ENCODE measurements around the gene KRTAP10-6.
"Not testable (repeated sequence)": the region's sequence is repeated elsewhere in the genome, so short reads cannot be mapped to it uniquely, and the experiment has no call there.

KRTAP10-6 gene, protein sequence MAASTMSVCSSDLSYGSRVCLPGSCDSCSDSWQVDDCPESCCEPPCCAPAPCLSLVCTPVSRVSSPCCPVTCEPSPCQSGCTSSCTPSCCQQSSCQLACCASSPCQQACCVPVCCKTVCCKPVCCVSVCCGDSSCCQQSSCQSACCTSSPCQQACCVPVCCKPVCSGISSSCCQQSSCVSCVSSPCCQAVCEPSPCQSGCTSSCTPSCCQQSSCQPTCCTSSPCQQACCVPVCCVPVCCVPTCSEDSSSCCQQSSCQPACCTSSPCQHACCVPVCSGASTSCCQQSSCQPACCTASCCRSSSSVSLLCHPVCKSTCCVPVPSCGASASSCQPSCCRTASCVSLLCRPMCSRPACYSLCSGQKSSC

DNA sequence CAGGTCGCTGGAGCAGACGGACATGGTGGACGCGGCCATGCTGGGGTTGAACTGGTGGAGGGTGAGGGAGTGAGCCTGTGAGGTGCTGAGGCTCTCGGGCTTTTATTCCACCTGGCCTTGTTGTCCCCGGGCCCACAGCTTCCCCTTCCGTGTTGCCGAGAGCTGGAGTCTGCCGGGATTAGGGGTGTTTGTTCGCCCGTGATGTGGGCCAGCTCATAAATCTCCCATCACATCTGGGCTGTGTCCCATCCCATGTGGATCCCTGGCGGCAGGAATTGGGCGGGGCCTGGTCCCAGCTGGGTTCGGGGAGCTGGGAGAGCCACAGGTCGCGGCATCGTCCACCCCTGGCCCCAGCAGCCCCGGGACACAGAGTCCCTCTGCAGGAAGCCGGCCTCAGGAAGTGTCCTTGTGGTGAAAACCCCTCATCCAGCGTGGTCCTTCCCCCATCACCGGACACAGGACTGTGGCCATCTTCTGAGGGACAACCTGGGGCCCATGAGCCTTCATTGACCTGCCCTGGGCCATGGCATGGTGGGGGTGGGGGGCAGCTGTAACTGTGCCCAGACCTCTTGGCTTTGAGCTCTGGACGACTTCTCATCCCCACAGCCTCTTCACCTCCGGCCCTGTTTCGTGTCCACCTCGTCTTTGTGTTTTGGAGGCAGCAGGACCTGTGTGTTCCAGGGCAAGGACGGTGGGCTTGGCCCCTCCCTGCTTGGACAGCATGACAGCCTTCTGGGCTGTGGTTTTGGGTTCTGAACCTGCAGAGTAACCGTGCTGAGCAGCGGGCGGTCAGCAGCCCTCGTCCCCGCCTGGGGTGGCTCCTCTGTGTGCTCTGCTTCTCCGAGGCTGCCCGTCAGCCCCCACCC is at the start of gene KRTAP10-6:
TSS of gene KRTAP10-6 (minus strand) at position 60 of the 866 bp plus-strand sequence. CDS start at position 39, 21 bp downstream.
- DNase-seq (ENCODE audit: low read depth): no peak
- TF ChIP-seq POLR2A (IDR thresholded peaks at IDR 0.05; ENCODE audit: extremely low read depth, insufficient read length) (no peak), MYC (IDR thresholded peaks at IDR 0.05; ENCODE audit: low read depth, low read length) (no peak)
- TF ChIP-seq, protein P1, sequence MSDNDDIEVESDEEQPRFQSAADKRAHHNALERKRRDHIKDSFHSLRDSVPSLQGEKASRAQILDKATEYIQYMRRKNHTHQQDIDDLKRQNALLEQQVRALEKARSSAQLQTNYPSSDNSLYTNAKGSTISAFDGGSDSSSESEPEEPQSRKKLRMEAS (IDR thresholded peaks at IDR 0.05; ENCODE audit: low read depth, low read length): no peak
- TF ChIP-seq, protein P2, sequence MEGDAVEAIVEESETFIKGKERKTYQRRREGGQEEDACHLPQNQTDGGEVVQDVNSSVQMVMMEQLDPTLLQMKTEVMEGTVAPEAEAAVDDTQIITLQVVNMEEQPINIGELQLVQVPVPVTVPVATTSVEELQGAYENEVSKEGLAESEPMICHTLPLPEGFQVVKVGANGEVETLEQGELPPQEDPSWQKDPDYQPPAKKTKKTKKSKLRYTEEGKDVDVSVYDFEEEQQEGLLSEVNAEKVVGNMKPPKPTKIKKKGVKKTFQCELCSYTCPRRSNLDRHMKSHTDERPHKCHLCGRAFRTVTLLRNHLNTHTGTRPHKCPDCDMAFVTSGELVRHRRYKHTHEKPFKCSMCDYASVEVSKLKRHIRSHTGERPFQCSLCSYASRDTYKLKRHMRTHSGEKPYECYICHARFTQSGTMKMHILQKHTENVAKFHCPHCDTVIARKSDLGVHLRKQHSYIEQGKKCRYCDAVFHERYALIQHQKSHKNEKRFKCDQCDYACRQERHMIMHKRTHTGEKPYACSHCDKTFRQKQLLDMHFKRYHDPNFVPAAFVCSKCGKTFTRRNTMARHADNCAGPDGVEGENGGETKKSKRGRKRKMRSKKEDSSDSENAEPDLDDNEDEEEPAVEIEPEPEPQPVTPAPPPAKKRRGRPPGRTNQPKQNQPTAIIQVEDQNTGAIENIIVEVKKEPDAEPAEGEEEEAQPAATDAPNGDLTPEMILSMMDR (IDR thresholded peaks at IDR 0.05; ENCODE audit: low read depth, low read length): no peak
- H3K4me3 ChIP-seq (ENCODE audit: low read depth, low read length): no peak within 1 kb of the TSS

DNA sequence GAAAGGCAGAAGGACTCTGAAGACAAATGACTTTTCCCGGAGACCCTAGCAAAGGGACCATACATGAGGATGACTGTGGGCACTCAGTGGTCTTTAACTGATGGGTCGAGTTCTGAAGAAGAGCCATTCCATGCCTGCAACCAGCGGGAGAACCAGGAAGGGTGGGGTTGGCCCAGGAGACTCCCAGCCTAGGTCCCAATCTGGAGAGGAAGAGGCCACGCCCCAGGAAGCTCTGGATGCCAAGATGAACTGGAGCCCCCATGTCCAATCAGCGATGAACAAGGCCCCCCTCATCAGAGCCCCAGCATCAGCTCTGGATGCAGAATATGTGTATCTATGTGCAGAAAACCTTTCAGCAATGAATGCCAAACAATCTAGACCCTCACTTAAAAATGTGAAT is 48.5 kb upstream of the KRTAP10-6 start:
- DNase-seq (ENCODE audit: low read depth): no peak
- TF ChIP-seq MYC (IDR thresholded peaks at IDR 0.05; ENCODE audit: low read depth, low read length) (no peak), POLR2A (IDR thresholded peaks at IDR 0.05; ENCODE audit: extremely low read depth, insufficient read length) (no peak)
- TF ChIP-seq, protein P1 (IDR thresholded peaks at IDR 0.05; ENCODE audit: low read depth, low read length): no peak
- TF ChIP-seq, protein P2 (IDR thresholded peaks at IDR 0.05; ENCODE audit: low read depth, low read length): no peak
- H3K4me3 ChIP-seq (ENCODE audit: low read depth, low read length): no peak overlapping the region

DNA sequence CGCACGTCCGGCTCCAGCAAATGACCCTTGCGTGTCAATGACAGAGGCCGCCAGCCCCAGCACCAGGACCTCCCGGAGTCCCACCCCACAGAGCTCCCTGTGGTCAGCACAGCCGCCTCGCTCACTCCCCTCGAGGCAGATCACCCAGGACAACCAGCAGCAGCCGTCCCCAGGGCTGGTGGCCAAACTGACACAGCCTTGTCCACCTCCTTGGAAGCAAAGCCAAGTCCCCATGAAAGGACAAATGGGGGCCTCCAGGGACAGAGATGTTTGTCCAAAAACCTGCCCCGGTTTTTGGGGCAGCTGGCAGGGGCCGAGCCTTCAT is 47.0 kb upstream of the KRTAP10-6 start:
- DNase-seq (ENCODE audit: low read depth): no peak
- no peak overlapping the region for H3K4me3 ChIP-seq (ENCODE audit: low read depth, low read length)
- TF ChIP-seq, protein P2 (IDR thresholded peaks at IDR 0.05; ENCODE audit: low read depth, low read length): no peak
- no peak for TF ChIP-seq MYC (IDR thresholded peaks at IDR 0.05; ENCODE audit: low read depth, low read length)
- TF ChIP-seq, protein P1 (IDR thresholded peaks at IDR 0.05; ENCODE audit: low read depth, low read length): no peak
- no peak for TF ChIP-seq POLR2A (IDR thresholded peaks at IDR 0.05; ENCODE audit: extremely low read depth, insufficient read length)

DNA sequence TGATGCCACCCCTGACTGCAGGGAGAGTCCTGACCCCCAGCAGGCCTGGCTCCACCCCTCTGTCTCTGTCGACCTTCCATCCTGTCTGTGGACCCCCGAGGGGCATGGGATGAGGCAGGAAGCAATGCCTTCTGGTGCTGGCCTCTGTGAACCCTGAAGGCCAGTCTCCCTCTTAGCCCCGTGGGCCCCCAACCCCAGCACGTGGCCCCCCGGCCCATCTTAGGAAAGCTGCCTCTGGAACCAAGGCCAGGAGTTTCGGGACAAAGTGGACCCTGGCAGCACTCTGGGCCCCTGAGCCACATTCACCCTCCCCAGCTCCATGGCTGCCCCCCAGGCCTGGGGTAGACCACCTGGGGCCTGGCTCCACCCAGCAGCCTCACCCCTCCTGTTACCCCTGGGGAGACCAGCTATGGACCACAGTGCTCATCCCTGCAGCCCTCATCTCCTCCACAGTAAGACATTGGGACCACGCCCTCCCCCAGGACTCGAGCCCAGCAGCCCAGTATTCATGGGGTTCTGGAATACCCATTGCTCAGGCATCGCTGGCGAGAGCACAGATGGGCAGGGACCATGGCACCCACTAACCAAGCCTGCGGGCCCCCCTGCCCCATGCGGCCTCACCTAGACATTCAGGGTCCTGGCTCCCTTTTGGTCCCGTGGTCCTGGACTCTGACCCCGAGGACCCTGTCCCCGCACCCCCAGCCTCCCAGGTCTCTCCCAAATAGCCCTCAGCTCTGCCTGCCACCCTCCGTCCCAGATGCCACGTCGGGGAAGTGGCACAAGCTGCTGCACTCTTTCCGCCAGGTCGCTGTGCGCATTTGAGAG is 46.4 kb upstream of the KRTAP10-6 start:
- H3K4me3 ChIP-seq (ENCODE audit: low read depth, low read length); DNase-seq (ENCODE audit: low read depth): not testable (repeated sequence)

DNA sequence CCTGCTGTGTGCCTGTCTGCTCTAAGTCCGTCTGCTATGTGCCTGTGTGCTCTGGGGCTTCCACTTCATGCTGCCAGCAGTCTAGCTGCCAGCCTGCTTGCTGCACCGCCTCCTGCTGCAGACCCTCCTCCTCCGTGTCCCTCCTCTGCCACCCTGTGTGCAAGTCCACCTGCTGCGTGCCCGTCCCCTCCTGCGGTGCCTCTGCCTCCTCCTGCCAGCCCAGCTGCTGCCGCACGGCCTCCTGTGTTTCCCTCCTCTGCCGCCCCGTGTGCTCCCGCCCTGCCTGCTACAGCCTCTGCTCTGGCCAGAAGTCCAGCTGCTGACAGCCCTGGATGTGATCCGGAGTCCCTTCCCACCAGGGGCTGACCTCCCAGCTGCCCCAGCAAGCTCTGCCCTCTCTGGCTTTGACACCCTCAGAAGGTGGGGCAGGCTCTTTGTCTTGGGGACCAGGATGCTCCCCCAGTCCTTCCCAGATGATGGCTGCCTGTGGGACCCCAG is 45.6 kb upstream of the KRTAP10-6 start:
- not testable (repeated sequence) for H3K4me3 ChIP-seq (ENCODE audit: low read depth, low read length); DNase-seq (ENCODE audit: low read depth)

DNA sequence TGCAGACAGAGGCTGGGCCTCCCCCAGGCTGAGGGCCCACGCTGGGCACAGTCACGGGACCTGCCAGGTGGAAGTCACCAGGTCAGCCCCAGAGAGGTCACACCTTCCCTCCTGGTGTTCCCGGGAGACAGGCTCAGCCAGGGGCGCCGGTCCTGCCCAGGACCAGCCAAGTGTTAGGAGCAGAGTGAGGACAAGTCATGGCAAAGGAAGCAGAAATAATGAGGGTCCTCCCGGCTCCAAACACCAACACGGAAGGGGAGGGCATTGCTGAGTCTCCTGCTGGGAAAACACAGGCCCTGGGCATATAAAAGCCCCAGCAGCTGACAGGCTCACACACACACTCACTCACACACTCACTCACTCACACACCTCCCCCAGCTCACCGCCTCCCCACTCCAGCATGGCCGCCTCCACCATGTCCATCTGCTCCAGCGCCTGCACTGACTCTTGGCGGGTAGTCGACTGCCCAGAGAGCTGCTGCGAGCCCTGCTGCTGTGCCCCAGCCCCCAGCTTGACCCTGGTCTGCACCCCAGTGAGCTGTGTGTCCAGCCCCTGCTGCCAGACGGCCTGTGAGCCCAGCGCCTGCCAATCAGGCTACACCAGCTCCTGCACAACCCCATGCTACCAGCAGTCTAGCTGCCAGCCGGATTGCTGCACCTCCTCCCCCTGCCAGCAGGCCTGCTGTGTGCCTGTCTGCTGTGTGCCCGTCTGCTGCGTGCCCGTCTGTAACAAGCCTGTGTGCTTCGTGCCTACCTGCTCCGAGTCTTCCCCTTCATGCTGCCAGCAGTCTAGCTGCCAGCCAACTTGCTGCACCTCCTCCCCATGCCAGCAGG is 44.9 kb upstream of the KRTAP10-6 start, which contains the start of gene KRTAP10-10:
TSS of gene KRTAP10-10 (plus strand) at position 339 of the 833 bp plus-strand sequence. CDS start at position 401, 62 bp downstream.
- DNase-seq (ENCODE audit: low read depth): no peak
- H3K4me3 ChIP-seq (ENCODE audit: low read depth, low read length): no peak within 1 kb of the TSS
- TF ChIP-seq POLR2A (IDR thresholded peaks at IDR 0.05; ENCODE audit: extremely low read depth, insufficient read length) (no peak), MYC (IDR thresholded peaks at IDR 0.05; ENCODE audit: low read depth, low read length) (no peak)
- TF ChIP-seq, protein P1 (IDR thresholded peaks at IDR 0.05; ENCODE audit: low read depth, low read length): no peak
- TF ChIP-seq, protein P2 (IDR thresholded peaks at IDR 0.05; ENCODE audit: low read depth, low read length): no peak

Data from NB4 (cell line).